Measurements from ENCODE around the gene UBAP1.
"Not testable (repeated sequence)": the region's sequence is repeated elsewhere in the genome, so short reads cannot be mapped to it uniquely, and the experiment has no call there.

The UBAP1 gene

DNA sequence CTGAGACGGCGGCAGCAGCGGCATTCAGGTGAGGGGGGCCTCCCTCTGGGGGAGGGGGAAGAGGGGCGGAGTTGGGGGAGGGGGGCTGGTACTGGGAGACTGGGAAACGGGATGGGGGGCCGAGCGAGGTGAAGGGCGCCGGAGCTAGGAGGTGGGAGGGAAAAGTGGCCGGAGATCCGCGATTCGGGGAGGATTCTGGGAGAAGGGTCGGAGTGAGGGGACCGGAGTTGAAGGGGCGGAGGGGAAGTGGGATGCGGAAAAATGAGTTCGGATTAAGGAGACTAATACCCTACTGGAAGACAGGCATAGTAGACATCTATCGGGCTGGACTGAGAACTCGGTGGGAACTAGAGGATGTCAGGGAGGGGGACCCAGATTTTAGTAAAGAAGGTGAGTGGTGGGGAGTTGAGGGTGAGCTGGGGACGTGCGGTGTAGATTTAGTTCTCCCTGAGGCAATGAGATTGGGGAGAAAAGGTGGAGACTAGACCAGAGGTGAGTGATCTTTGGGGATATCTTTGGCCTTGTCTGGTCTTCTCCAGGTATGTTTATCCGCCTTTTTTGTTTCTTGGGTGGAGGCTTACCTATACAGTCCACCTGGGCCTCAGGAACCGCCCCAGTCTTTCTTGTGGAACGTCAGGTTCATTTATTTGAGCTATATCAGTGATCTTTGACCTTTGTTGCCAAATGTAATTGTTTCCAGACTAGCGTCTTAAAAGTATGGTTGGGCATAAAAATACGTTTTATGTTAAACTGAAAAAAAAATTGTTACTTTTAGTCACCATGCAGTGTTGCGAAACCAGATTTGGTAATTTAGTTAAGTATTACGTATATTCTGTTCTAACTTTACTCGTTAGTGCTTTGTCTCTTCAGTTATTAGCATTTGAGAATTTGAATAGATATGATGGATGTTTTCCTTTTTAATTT, 632 bp downstream of the UBAP1 start:
- DNase-seq (ENCODE audit: low read depth in 2 of 2) = no peak

DNA sequence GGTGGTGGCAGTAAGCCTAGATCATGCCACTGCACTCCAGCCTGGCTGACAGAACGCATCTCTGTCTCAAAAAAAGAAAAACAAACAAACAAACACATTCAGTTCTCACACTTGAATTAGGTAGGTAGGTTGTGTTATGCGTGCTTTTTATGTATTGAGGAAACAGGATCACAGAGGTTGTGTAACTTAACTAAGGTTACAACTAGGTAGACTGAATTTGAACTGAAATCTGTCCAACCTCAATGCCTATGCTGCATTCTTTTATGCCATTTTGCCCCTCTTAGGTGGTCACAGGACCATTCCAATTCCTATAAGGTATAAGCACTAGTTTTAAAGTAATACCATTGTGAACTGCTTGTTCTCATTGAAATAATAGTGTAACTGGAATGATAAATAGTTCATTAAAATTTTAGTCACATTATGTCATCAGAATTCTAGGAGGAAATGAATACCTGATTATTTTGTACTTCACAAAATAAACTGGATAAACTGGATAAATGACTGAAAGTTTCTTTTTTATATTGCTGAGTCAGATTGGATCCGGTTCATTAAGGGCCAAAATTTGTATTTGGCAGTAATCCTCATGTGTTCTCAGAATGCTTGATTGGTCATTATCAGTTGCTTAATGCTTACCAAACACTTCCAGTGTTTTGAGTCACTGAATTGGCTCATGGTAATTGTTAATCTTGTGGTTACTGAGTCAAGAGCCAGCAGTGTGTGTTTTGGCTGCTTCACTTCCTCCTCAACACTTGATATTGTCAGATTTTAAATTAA, 7.1 kb downstream of the UBAP1 start:
- no peak for DNase-seq (ENCODE audit: low read depth in 2 of 2)

DNA sequence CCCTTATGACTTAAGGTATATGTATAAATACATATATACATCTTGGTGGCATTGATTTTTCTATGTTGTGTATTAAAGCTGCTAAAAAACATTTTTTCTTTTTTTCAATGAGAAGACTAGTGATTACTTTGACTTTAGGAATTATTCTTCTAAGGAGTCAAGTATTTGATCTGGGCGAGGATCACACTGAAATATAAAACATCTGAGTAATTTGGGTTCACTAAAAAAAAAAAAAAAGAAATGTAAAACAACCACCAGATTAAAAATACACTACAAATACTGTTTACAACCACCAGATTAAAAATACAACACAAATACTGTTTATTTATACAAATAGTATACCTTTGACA, 9.0 kb downstream of the UBAP1 start:
- DNase-seq (ENCODE audit: low read depth in 2 of 2) = no peak

DNA sequence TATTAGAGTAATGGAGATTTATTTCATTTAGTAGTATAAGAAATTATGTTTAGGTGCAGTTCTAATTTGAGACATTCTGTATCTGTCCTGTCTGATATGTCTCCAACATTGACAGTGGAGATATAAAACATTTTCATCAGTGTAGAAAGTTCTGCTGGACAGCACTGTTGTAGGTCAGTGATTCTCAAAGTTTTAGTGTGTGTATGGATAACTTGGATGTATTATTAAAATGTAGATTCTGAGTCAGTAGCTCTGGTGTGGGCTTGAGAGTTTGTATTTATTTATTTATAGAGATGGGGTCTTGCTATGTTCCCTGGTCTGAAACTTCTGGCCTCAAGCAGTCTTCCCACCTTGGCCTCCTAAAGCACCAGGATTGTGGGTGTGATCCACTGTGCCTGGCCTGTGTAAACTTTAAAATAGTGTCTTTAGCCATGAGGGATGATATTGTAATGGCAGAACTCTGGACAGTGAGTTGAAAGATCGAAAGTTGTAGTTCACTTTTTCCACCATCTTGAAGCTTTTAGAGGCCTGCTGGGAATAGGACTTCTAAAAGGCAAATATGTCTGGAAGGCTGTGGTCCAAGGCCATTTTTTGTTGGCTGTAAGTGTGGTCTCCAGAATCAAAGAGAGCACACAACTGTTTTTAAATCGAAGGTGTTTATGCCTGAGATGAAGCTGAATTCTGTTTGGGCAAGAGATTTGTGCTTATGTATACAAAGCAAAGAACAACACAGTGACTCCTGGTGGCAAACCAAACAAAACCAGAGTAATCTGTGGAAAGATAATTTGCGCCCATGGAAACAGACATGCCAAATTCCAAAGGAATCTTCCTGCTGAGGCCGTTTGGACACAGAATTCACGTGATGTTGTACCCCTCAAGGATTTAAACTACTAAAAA, 12.4 kb downstream of the UBAP1 start:
- DNase-seq (ENCODE audit: low read depth in 2 of 2) = no peak

DNA sequence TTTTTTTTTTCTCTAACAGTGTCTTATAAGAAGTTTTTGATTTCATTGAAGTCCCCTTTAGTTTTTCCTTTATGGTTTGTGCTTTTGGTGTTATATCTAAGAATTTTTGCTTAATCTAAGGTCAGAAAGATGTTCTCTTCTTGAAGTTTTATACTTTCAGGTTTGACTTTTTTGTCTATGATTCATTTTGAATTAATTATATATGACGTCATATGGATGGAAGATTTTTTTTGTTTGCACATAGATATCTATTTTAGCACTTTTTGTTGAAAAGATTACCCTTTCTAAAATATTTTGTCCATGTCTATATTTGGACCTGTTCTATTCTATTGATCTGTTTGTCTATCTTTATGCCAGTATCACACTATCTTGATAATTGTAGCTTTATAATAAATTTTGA, 16.3 kb downstream of the UBAP1 start:
- no peak for DNase-seq (ENCODE audit: low read depth in 2 of 2)

DNA sequence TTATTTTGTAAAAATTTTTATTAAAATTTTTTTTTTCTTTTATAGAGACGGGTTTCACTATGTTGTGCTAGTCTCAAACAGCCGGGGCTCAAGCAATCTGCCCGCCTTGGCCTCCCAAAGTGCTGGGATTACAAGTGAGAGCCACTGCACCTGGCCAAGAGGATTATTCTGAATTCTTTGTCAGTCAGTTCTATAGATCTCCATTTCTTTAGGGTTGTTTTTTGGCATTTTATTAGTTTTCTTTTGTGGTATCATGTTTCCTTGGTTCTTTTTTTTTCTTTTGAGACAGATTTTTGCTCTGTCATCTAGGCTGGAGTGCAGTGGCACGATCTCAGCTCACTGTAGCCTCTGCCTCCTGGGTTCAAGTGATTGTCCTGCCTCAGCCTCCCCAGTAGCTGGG, 18.4 kb downstream of the UBAP1 start:
- DNase-seq (ENCODE audit: low read depth in 2 of 2) = not testable (repeated sequence)

DNA sequence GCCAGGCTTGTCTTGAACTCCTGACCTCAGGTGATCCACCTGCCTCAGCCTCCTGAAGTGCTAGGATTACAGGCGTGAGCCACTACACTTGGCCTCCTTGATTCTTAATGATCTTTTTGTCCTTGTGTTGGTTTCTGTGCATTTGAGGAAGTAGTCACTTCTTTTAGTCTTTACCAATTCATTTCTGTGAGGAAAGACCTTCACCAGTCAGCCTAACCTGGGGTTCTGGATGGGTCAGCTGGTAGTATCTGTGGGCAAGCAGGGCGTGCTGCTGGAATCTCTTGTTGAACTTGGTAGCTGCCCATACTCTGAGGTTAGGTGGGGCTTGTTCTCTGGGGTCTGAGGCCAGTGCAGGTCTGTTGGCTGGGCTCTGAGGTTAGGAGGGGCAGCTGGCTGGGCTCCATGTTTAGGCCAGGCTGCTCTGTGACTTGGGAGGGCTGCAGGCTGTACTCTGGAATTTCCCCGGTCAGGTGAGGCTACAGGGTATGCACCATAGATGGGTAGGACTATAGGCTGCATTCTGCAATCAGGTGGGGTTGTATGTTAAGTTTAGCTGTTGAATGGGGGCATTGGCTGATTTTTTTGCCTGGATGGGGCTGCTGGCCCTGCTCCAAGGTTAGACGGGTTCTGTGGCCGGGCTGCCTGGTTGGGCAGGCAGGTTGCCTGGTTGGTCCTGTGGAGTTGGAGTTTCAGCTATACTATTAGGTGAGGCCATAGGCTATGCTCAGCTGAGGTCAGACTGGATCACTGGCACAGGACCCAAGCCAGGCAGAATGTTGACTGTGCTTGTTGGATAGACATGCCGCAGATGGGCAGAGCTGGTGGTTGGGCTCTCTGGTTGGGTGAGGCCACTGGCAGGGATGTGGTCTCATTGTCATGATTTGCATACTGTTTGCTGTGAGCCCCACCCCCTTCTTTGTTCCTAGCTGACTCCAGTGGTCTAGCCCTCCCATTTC, 19.2 kb downstream of the UBAP1 start:
- DNase-seq (ENCODE audit: low read depth in 2 of 2) = no peak

DNA sequence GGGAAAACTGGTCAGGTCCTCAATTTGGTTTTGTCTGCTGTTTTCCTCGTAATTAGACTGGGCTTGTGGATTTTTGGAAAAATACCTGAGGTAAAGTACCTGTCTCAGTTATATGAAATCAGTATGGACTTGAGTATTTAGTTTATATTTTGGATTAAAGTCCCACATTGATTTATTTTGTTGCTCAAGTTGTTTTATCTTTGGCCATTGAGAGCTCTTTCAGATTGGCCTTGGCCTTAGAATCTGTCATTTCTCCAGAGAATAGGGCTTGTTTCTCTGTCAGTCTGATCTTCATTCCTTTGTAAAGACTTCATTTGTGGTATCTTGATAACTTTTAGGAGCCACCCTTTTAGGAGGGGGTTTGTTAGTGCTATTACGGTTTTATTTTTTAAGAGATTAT, 21.2 kb downstream of the UBAP1 start:
- DNase-seq (ENCODE audit: low read depth in 2 of 2) = no peak

DNA sequence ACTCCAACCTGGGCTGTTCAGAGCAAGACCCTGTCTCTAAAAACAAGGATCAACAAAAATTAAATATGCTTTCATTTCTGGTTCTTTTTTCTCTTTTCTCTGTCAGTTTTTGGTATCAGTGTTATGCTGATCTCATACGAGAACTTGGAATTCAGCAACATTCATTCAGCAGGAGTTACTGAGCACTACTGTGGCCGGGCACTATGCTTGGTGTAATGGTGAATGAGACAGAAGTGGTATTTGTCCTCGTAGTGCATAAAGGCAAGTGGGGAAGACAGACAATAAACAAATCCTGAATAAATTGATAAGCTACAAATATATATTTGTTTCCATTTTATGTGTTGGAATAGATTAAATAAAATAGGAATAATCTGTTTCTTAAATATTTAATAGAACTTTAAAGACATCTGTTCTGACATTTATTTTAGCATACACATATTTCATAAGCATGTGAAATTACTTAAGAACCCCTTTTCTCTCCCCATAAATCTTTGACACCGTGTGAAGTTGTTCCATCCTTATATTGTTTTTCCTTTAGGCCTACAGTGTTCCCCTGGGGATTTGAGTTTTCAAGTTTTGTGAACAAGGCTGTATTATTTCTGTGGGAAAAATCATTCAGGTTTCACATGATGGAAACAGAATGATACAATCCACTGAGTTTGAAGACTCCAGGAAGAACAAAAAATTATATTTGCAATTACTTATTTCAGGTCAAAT, 24.6 kb downstream of the UBAP1 start:
- DNase-seq (ENCODE audit: low read depth in 2 of 2) = no peak

DNA sequence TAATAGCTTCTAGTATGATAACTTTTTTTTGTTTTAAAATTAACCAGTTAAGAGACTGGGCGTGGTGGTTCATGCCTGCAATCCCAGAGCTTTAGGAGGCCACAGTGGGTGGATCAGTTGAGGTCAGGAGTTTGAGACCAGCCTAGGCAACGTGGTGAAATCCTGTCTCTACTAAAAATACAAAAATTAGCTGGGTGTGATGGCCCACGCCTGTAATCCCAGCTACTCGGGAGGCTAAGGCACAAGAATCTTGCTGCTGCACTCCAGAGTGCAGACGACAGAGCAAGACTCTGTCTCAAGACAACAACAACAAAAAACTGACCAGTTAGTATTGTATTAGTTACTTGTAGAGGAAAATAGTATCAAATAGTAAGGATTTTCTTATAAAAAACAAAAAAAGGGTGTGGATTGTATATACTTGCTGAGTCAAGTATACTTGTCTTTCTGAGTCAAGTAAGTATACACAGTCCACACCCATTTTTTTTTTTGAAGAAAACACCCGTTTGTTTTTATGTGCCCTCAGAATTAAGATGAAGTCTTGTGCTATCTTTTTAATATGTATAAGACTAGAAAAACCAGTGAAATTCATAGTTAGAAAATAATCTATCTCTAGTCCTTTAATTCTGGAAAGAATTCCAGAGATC, 25.3 kb downstream of the UBAP1 start:
- DNase-seq (ENCODE audit: low read depth in 2 of 2) = no peak

DNA sequence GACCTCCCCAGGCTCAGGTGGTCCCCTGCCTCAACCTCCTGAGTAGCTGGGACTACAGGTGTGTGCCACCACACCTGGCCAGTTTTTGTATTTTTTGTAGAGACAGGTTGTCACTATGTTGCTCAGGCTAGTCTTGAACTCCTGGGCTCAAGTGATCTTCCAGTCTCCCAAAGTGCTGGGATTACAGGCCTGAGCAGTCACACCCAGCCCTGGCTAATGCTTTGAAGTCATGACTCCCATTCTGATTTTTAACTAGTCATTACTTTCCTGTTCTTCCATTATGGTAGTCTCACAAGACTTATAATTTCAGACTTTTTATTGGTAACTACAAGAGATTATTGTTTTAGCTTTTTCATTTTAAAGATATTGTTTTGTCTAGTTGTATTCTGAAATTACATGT, 26.3 kb downstream of the UBAP1 start:
- DNase-seq (ENCODE audit: low read depth in 2 of 2) = no peak

DNA sequence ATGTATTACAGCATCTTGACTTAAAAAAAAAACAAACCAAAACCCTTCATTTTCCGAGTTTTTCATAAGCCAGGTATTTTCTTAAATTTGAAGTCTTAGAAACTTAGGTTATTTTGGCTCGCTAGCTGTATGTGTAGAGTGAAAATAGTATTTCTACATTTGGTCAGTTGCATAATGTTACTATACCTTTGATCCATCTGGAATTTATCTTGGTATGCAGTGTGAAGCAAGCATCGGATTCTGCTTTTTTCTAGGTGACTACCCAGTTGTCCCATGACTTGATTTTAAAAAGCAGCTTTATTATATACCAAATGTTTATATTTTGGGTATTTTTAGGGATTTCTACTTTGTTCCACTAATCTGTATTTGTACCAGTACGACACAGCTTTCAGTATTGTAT, 27.7 kb downstream of the UBAP1 start:
- DNase-seq (ENCODE audit: low read depth in 2 of 2) = no peak

DNA sequence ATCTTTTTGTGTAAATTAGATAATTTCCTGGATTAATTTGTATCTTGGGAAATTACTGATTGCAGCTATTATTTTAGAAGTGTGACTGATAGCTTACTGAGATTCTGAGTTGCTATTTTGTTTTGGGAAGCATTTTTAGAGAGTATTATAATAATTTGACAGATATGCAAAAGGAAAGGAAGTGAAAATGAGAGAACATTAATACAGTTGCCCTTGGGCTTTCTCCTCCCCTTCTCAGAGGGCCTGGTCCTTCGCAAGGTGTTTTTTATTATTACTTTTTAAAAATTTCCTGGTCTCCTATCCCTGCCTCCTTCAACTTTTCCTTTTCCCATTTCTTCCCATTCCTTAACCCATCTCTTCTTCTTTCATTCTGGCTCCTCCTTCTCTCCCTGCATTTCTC, 32.6 kb downstream of the UBAP1 start:
- DNase-seq (ENCODE audit: low read depth in 2 of 2) = no peak

DNA sequence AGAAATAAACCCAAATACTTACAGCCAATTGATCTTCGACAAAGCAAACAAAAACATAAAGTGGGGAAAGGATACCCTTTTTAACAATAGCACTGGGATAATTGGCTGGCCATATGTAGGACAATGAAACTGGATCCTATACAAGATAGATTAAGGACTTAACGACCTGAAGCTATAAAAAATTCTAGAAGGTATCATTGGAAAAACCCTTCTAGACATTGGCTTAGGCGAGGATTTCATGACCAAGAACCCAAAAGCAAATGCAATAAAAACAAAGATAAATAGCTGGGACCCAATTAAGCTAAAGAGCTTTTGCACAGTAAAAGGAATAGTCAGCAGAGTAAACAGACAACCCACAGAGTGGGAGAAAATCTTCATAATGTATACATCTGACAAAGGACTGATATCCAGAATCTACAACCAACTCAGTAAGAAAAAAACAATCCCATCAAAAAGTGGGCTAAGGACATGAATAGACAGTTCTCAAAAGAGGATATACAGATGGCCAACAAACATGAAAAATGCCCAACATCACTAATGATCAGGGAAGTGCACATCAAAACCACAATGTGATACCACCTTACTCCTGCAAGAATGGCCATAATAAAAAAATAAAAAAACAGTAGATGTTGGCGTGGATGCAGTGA, 35.6 kb downstream of the UBAP1 start:
- not testable (repeated sequence) for DNase-seq (ENCODE audit: low read depth in 2 of 2)

DNA sequence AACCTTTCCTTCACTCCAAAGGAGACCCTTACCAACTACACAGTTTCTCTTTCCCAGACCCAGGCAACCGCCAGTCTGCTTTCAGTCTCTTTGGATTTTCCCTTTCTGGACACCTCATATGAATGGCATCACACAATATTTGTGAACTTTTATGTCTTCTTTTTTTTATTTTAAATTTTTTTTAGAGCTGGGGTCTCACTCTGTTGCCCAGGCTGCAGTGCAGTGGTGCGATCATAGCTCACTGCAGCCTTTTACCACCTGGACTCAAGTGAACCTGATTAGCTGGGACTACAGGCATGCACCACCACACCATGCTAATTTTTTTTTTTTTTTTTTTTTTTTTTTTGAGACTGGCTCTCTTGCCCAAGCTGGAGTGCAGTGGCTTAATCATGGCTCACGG, 37.5 kb downstream of the UBAP1 start:
- DNase-seq (ENCODE audit: low read depth in 2 of 2) = no peak

DNA sequence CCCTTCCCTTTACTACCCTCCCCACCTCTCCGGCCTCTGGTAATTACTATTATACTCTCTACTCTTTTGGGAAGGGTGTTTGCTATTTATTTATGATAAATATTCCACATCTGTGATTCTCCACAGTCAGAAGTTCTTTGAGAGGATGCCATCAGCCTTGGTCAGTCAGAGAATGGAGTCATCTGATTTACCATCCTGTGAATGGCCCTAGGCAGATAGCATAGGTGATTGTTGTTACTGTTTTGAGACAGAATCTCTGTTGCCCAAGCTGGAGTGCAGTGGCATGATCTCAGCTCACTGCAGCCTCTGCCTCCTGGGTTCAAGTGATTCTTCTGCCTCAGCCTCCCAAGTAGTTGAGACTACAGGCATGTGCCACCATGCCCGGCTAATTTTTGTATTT, 38.2 kb downstream of the UBAP1 start:
- DNase-seq (ENCODE audit: low read depth in 2 of 2) = not testable (repeated sequence)

DNA sequence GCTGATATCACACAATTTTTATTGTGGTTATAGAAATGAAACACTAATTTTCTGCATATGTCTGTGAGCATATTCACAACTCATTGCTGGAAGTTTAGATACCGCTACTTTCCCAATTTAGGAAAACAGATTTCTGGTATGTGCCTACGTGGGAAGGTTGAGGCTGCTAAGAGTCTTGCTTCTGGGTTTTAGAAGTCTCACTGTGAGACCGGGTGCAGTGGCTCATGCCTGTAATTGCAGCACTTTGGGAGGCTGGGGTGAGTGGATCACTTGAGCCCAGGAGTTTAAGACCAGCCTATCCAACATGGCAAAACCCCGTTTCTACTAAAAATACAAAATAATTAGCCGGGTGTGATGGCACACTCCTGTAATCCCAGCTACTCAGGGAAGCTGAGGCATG, 39.6 kb downstream of the UBAP1 start:
- no peak for DNase-seq (ENCODE audit: low read depth in 2 of 2)

DNA sequence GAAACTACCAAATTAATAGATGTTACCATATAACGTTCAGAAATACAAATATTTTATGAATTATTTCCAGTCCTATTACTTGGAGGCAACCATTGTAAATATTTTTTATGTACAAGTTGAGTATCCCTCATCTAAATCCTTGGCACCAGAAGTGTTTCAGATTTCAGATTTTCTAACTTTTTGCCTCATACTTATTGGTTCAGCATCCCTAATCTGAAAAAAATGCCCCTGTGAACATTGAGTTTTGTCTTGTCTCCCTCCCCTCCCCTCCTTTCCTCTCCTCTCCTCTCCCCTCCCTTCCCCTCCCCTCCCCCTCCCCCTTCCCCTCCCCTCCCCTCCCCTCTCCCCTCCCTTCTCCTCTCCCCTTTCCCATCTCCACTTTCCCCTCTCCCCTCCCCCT, 40.6 kb downstream of the UBAP1 start:
- DNase-seq (ENCODE audit: low read depth in 2 of 2) = no peak

DNA sequence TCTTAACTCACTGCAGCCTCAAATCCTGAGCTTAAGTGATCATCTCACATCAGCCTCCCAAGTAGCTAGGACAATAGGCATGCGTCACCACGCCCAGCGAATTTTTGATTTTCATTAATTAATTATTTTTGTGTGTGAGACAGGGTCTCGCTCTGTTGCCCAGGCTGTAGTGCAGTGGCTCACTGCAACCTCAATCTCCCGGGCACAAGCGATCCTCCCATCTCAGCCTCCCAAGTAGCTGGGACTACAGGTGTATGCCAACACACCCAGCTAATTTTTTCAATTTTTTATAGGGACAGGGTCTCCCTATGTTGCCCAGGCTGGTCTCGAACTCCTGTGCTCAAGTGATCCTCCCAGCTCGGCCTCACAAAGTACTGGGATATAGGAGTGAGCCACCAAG, 41.4 kb downstream of the UBAP1 start:
- no peak for DNase-seq (ENCODE audit: low read depth in 2 of 2)
